A204.1 (cell line): ENCODE results near the gene RAP2A.
A peak's percentile ranks its signal among the peaks of the same experiment; 100 is the strongest.

Experiments
- FAIRE-seq: peaks from 2 replicates; lab custom pipeline; 2012; peaks lifted over from hg19 to GRCh38; lab: Jason Lieb, UNC

The RAP2A gene

DNA sequence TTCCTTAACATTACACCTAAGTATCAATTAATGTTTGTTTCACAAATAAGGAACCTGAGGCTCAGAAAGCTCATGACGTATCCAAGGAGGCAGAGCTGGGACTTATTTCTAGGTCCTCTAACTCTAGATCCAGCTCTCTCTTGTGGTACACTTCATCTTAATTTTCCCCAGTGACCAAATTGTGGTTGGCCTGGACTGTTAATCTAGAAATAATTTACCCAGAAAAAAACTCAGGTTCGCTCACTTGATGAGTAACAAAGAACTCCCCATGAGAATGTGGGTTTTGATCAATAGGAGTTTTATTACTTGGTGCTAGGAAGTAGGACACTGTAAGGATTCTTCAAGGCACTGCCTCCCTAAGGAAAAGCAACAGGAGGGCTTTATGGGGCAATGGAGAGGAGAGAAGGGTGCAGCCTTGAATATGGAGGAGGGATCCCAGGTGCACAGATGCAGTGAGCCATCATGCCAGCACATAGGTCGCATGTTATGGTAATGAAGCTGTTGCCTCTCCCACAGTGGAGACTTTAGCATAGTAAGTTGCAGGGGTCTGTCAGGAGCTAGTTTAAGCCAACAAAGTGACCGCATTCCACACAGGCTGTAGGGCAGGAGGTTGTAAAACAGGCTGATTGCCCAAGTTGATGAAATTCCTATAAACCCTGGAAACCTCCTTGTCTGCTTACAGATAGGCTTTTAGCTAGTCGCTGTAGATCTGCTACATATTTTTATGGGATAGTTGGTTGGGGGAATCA is 14.7 kb downstream of the RAP2A start:
- FAIRE-seq, result no peak

DNA sequence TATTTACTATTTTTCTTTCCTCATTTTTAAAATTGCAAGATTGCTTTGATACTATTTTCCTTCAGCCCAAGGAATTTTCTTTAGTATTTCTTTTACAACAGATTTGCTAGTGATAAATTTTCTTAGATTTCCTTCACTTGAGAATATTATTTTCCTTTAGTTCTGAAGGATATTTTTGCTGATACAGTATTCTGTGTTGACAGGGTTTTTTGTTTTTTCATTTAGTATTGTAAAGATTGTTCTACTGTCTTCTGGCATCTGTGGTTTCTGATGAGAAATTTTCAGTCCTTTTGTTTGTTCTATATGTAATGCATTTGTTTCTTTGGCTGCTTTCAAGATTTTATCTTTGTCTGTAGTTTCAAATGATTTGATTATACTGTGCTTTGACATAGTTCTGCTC is 20.7 kb downstream of the RAP2A start:
- no peak for FAIRE-seq

DNA sequence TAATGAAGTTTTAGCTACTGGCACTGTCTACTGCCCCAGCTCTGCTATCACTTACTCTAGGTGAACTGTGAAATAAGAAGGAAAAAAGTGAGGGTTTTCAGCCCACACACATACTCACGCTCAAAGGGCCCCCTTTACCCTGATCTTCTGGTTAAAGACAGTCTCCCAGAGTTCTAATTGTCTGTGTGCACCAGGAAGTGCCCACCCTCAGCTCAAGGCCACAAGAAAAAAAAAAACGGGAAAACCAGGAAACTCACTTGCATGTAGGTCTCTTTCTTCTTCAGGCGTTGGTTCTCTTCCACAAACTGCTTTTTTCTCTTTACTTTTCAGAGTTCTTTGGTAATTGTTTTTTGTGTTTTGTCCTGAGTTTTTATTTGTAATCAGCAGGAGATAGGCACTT is 22.1 kb downstream of the RAP2A start:
- FAIRE-seq, result no peak

DNA sequence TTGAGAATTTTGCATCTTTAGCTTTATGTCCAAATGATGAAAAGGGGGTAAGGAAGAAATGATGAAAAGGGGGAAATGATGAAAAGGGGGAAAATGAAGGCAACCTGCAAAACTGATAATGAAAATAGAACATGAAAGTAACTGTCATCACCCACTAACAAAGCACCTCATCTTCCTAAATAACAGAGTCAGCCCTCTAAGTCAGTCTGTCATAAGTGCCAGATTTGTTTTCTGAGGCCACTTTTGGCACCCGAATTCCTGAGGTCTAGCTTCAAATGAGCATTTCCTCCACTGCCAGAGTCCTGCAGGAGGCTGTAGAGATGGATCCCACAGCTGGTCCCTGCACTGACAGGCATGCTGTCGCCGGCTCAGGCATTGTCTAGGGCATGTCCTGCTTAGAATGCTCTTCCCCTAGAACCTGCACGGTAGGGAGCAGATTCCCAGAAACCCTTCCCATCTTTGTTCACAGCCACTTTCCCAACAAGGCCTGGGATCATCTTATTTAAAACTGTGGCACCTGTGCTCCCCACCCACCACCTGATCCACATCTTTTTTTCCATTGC is 25.3 kb downstream of the RAP2A start:
- FAIRE-seq, result no peak

DNA sequence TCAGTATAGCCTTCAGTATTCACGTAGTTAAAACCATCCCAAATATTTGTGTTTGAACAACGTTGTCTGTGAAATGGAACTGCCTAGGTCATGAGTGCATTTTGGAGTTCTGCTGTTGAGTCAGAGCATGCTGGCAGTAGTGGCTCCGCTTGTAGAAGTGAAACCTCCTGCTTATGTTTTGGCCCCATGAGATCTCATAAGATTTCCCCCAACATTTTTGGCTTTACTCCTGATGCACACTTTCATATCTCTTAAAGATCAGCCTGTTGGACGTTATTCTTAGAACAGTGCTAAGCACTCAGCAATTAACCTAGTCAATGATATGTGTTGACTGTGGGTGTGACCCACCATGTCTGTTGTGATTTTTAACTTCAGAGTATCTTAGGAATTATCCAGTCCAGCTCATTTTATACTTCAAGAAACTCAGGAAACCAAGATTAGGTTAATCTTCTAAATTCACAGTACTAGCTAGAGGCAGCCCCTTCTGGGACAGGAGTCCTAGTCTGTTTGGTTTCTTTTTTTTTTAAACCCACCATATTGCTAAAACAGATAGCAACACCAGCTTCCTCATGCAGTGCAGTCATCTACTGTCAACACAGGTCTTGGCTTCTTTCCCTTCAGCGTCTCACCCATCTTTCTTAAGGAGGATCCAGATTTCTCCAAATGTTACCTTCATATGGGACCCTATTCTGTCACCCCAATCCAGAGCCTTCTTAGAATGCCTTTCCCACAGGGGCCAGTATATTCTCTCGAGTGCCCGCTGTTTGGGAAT is 26.2 kb downstream of the RAP2A start:
- no peak for FAIRE-seq

DNA sequence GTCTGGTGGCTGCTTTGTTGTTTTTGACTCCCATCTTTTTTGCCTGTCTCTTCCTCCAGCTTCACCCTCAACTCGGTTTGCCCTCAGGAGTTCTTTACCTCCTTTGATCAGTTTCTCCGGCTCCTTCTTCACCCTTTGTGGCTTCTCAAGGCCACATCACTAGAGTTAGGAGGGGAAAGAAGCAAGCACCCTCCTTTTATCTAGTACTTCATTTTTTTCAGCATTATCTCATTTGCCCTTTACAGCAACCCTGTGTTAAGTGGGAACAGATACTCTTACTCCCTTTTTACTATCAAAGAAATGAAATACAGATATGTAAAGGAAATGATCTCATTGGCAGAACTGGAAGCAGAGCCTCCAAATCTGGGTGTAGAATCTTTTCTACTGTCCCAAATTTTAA is 26.9 kb downstream of the RAP2A start:
- no peak for FAIRE-seq

DNA sequence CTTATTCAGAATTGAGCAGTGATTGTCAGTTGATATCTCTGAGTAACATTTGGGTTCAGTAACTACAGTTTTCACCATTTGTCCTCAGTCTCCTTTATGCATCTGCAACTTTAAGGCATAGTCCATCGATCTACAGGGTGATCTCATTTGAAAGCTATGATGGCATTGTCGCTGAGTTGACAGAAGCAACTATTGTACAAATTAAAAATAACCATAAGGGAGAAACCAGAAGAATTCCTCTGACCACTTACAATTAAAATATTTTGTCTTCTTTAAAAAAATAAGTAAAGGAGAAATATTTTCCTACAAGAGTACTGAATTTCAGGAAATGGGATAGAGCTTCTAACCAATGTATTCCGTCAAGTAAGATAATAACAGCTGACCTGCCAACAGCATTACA is 30.6 kb downstream of the RAP2A start:
- no peak for FAIRE-seq

DNA sequence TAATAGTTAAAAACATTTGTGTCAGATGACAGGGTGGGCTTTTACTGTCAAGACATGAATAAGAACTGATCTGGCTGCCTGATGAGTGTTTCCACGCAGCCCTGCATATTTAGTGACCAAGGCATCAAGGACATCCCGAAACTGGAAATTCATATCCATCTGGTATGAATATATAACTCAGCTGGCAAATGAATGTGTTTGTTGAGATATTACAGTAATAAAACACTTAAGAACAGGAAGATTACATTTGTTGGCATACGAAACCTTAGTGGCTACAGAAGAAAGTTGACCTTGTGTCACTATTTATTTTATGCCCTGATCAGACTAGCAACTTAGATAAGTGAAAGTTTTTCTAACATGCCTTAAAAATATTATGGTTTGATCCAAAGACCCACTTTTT is 32.8 kb downstream of the RAP2A start:
- no peak for FAIRE-seq

DNA sequence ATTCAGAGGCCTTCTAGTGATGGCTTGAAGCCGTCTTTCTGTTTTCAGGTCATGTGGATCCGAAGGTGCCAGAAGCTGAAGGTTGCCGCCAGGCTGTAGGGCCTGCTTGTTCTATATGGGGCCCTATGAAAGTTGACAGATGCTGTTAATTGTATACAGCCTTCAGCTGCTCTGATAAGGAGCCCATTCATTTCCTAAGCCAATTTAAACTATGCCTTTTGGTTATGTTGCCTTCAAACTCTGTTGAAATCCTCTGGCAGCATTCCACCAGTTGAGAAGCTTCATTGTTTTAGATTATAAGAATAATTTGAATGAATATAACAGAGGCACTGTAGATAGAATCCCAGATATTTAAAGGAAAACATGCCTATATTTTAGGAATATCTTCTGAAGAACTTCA is 34.4 kb downstream of the RAP2A start:
- FAIRE-seq, result peak; percentile 9

DNA sequence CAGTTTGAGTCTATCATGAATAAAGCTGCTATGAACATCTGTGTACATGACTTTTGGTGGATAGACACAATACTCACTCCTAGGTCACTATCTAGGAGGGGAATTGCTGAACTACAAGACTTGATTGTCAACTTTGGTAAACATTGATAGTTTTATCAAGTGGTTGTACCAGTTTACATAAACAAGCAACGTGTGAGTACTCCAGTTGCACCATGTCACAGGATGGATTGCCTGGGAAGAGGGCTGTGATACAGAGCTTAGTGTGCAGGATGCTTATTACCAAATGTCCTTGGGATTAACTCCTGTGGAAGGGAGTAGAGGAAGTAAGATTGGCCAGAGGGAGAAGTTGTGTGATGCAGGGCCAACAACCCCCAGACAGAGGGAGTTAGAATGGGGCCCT is 37.7 kb downstream of the RAP2A start:
- FAIRE-seq, result no peak

DNA sequence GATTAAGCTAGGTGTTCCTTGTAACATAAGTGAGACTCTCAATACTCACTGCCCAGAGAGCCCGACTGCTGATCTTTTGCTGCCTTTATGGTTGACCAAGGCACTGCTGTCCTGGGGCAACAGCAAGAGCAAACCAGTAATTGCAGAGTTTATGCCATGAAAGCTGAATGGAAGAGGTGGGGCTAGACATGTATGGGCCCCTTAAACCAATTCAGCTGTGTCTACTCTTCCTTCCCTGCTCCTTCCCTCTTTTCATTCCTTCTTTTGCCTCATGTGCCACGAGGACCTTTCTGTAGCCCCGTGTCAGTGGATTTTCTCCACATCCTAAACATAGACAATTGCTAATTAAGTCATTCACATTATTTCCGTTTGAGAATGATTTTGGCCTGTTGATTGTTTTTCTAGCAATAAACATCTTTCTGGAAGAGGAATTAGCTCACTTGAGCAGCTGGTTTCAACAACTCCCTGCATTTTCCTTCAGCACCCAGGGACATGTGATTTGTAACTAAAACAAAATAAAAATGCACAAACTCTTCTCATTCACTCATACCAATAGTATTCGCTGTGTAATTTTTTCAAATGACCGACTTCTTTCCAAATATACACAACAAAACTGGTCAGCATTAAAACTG is 40.5 kb downstream of the RAP2A start:
- FAIRE-seq, result no peak

DNA sequence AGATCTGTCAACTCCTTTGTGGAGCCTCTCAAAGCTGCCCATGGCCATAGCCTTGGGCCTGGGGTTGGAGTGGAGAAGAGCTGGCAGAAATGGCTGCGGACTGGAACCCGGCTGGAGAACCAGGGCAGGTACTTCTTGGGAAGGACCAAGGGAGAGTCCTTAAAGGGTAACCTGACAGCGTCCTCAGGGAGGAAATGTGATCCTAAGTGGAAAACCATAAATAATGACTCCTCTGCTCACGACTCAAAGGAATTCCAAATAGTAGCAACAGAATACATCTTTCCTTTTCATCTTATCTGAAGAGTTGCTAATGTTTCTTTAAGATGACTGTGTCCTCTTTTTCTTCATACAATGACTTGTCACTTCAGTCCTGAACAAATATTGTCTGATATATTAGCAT is 41.0 kb downstream of the RAP2A start:
- FAIRE-seq, result no peak

DNA sequence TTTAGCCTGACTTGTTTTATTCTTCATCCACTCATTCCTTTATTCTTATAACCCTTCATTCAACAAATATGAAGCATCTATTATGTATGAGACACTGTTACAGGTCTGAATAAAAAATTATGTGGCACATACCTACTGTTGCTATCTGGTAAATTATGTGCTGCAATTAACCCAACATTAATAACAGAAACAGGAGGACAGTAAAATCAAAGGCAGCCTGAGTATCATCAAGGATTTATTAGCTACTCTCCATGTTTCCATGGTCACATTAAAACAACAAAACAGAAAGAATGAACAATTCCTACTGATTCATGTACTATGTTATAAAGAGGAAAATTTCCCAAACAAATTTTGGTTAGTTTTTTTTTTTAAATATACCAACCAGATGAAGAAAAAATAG is 43.9 kb downstream of the RAP2A start:
- no peak for FAIRE-seq

DNA sequence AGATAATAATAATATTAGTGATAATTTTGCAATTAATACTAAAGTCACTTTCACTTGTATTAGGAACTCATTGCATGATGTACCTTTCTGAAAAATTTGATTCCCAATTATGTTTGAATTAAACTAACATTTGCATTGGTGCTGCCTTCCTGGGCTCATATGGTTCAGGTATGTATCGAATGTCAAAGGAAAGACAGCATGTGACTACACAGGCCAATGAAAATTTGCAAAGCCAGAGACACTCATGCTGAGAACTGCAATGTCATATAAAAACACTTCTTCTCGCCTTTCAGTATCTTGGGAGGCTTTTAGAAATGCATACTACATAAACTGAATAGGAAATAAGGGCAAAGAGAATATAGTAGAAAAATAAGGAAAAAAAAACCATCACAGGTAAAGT is 44.3 kb downstream of the RAP2A start:
- no peak for FAIRE-seq

DNA sequence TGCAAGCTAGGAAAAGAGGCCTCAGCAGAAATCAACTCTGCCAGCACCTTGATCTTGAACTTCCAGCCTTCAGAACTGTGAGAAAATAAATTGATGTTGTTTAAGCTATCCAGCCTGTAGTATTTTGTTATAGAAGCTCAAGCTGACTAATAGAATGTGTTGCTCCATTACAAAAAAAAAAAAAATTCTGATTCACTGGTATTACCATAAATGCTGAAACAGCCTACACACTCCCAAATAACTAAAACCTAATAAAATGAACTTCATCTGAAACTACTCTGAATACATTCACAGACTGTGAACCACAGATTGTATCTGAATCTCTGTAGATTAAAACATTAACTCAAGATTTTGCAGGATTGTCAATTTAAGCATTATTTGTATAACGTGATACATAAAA is 49.5 kb downstream of the RAP2A start:
- FAIRE-seq, result no peak

DNA sequence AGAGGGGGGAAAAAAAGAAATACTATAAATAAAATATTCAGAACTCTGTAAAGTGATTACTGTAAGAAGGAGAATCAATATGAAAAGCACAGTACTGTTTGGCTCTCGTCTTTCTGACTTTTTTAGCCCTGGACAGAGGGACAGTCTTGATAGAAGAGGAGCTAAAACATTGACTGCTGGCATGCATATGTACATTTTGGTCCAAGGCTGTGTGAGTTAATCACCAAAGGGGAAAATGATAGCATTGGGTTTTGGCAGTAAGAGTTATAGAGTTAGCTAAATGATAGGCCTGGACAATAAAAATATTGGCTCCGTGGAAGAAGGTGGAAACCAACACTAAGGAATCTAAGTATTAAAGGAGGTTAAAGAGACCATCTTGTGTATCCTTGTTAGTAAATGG is 50.3 kb downstream of the RAP2A start:
- no peak for FAIRE-seq

DNA sequence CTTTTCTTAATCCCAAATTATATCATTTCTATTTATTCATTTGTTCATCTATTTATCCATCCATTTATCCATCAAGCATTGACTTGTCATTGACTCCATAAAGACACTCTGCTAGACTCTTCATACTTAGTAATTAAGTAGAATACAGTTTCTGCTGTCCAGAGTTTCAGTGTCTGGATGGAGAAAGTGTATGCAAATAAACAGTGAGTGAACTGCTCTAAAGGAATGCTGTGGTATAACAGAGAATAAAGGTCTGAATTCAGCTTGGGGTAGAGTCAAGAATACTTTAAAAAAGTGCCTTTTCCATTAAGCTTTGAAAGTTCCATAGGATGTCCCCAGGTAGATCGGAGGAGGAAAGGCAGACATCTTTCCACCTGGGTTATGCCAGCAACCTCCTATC is 51.4 kb downstream of the RAP2A start:
- FAIRE-seq, result no peak

DNA sequence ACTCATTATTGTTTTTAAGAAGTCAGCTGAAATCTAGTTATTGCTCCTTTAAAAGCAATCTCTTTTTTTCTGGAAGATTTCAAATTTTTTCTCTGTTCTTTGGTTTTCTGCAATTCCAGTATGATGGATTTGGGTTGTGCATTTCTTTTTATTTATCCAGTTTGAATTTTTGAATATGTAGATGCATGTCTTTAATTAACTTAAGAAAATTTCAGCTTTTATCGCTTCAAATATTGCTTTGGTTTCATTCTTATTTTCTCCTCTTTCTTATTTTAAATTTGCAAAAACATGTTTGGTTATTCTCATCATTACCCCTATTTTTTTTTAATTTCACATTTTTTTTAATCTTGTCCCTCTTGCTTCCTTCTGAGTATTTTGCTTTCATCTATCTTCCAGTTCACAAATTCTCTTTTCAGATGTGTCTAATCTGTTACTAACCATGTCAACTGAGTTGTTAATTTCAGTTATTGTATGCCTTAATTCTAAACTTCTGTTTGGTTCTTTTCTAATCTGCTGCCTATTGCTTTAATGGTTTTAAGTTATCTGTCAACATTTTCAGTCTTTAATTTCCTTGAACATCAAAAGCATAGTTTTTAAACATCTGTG is 56.8 kb downstream of the RAP2A start:
- no peak for FAIRE-seq

DNA sequence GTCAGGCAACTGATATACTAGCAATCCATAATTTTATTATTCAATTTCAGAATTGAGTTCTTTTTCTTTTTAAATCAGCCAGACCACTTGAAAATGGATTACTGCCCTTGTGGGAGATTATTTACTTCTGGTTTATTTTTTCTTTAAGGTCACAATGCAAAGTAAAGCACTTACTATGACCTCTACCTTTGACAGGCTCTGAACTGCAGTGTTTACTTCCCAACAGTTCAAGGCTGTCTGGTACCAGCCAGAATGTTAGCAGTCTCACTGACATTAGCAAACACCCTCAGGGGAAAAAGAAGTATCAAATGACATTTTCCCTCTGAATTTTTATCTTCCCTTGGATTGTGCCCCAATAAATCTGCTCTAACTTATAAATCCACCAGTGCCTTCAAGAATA is 57.5 kb downstream of the RAP2A start:
- no peak for FAIRE-seq

DNA sequence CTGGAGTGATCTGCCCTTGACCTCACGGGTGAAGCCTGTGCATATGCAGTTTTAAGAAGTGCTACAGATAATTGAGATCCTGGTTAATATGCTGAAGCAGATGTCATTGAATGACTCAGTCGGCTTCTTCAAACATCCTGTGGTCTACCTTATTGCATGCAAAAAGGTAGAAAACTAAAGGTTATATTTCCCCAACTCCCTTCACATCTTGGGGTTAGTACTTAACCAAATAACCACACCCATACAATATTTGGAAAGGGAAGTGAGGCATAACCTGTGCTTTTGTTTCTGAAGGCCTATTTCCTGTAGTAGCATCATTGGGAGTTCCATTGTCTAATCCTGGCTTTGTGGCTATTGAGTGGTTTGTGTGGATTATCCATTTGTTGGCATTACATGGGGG is 58.3 kb downstream of the RAP2A start:
- no peak for FAIRE-seq

DNA sequence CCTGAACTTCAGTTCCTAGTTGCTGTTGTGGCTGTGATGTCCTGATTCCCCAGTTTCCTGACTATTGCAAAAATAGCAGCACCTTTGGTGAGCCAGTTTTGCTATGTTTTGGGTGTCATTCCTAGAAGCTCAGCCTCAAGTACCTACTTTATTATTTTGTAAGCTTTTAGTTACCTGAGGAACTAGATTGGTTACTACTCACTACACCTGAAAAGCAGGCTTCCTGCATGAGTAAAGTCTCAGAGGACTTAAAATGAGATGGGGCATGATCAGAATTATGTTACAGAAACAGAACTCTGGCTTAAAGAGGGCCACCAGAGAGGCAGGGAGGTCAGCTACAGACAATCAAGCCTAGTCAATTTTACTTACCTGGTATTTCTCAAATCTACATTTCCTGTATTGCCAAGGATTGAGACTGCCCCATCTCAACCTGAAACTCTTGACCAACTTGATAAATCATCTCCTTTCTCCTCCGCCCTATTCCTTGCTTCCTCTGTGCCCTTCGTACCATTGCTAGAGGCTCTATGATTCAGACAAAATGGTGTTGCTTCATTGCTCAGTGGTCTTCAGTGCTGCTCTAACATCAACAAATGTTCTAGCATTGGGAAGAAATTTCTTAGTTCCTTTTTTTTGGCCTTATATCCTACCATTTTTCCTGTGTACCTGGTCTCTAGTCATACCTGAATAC is 58.9 kb downstream of the RAP2A start:
- FAIRE-seq, result no peak

DNA sequence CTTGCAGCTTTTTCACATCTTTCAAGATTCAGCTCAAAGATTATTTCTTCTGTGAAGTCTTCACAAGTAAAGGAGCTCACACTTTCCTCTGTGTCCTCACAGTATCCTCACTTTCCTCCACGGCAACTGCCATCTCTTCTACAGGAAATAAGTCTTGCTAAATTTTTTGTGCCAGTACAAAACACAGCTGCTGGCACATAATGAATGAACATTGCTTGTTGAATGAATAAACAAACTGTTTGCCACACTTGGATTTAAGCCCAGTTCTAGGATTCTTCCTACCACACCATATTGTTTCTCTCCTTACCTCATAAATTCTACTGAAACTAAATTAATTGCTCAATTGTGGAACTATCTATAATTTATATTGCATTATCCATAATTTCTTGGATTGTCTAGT is 59.5 kb downstream of the RAP2A start:
- FAIRE-seq, result no peak
